Hepatocyte (in vitro differentiated cells): Measurements from ENCODE around the gene TMED8.
A peak's percentile ranks its signal among the peaks of the same experiment; 100 is the strongest.

Experiments used
- CTCF ChIP-seq: fragments of 200-600 bp; sonication (generic); IDR thresholded peaks from 2 replicates; pipeline ENCODE4 v1.5.1; 2016; ENCODE audit warnings: antibody characterized with exemption, mild to moderate bottlenecking; ENCODE audit not compliant: poor library complexity
- EZH2 ChIP-seq: fragments of 200-600 bp; sonication (generic); IDR thresholded peaks from 2 replicates; pipeline ENCODE4 v1.6.1; 2016; ENCODE audit warnings: antibody characterized with exemption, mild to moderate bottlenecking, borderline replicate concordance

- peak; percentile 84 for TF ChIP-seq CTCF
- no peak for TF ChIP-seq EZH2
Observed at GRCh38 chr14:77301103-77301502, 75.8 kb downstream of the TMED8 start.
